Measurements from ENCODE around the gene TTPAL.
"Not testable (repeated sequence)": the region's sequence is repeated elsewhere in the genome, so short reads cannot be mapped to it uniquely, and the experiment has no call there.

DNA sequence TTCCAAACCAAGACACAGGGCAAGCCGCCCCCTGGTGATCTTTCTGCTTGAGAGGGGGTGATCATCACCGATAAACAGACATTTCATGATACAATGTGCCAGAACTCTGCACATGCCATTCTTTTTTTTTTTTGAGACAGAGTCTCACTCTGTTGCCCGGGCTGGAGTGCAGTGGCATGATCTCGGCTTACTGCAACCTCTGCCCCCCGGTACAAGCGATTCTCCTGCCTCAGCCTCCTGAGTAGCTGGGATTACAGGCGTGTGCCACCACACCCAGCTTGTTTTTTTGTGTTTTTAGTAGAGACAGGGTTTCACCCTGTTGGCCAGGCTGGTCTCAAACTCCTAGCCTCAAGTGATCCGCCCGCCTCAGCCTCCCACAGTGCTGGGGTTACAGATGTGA lies 3.4 kb upstream of the TTPAL start:
- not testable (repeated sequence) for TF ChIP-seq POLR2A (IDR thresholded peaks at IDR 0.05; ENCODE audit: low read depth); POLR2AphosphoS5 (IDR thresholded peaks at IDR 0.05); EP300 (IDR thresholded peaks at IDR 0.05)

Data from esophagus muscularis mucosa (tissue), 3 donors.